B cell (primary cell): ENCODE results near the gene TBC1D2B.

ENCODE experiments used
- EZH2 ChIP-seq: IDR thresholded peaks from 2 replicates; pipeline ENCODE4 v1.6.1; 2012; ENCODE audit warnings: borderline replicate concordance, low read depth, mild to moderate bottlenecking, moderate library complexity, low read length; ENCODE audit not compliant: insufficient read depth, poor library complexity, severe bottlenecking
- TF ChIP-seq, protein P1 (sequence below): fragments of 200-600 bp; IDR thresholded peaks from one replicate; pipeline ENCODE4 v1.8.0; 2022; ENCODE audit warnings: antibody characterized with exemption, mild to moderate bottlenecking

DNA sequence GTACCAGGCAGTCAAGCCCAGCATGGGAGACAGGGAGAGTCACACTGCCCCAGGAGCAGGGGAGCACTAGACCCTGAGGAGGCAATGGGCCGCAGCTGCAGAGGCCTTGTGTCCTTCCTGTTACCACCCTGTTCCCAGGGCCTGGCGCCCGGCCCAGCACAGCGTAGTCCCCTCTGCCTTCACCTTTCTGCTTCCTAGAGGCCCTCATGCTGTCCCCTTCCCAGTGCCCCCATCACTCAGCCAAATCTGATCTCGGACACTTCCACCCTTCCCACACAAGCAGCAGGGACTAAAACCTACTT, 6.9 kb upstream of the TBC1D2B start:
- TF ChIP-seq, protein P1, sequence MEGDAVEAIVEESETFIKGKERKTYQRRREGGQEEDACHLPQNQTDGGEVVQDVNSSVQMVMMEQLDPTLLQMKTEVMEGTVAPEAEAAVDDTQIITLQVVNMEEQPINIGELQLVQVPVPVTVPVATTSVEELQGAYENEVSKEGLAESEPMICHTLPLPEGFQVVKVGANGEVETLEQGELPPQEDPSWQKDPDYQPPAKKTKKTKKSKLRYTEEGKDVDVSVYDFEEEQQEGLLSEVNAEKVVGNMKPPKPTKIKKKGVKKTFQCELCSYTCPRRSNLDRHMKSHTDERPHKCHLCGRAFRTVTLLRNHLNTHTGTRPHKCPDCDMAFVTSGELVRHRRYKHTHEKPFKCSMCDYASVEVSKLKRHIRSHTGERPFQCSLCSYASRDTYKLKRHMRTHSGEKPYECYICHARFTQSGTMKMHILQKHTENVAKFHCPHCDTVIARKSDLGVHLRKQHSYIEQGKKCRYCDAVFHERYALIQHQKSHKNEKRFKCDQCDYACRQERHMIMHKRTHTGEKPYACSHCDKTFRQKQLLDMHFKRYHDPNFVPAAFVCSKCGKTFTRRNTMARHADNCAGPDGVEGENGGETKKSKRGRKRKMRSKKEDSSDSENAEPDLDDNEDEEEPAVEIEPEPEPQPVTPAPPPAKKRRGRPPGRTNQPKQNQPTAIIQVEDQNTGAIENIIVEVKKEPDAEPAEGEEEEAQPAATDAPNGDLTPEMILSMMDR, result no peak
- TF ChIP-seq EZH2, result no peak
